IMR-90 (cell line): ENCODE results near the gene NOTO. TPM values are rescaled to one million over a fixed set of nuclear protein-coding genes. Genes with fewer than 3 reads are reported as not detected.

ENCODE experiments used
- ATAC-seq: fragments of 200-7000 bp; cut with Tn5 transposase; 2 replicates; pipeline ENCODE4 v1.9.1; 2020; ENCODE audit warnings: low read depth, mild to moderate bottlenecking, moderate library complexity
- BruUV-seq: library from RNA; stranded (reverse); fragments of 400-500 nt; replicated peaks from 2 replicates; lab custom pipeline; 2021; lab: Mats Ljungman, UMichigan
- CTCF ChIA-PET: fragments of 300-600 bp; formaldehyde crosslinking; extraction: SDS; loops from one replicate; lab custom pipeline; 2021; ENCODE audit warnings: antibody characterized with exemption; lab: Yijun Ruan, JAX
- POLR2A ChIA-PET: fragments of 300-600 bp; sonication (Branson Sonifier 250); formaldehyde crosslinking; loops from one replicate; lab custom pipeline; 2022; ENCODE audit warnings: antibody characterized with exemption; ENCODE audit not compliant: unreplicated experiment; lab: Charles Lee
- DNase-seq: peaks from one replicate; pipeline ENCODE4 v3.0.0; 2013
- H2AFZ ChIP-seq: replicated peaks from 2 replicates; pipeline ENCODE3; 2013; ENCODE audit warnings: low read length, mild to moderate bottlenecking; ENCODE audit not compliant: poor library complexity
- H2AK5ac ChIP-seq: 2 replicates; pipeline ENCODE4 v1.6.1; 2013; ENCODE audit warnings: low read depth, low read length, inconsistent platforms
- H2AK9ac ChIP-seq: replicated peaks from 2 replicates; pipeline ENCODE3; 2013; ENCODE audit warnings: mild to moderate bottlenecking, low read depth, low read length, moderate library complexity; ENCODE audit not compliant: poor library complexity
- H2BK120ac ChIP-seq: 2 replicates; pipeline ENCODE4 v1.6.1; 2013; ENCODE audit warnings: low read depth, low read length, inconsistent platforms
- H2BK15ac ChIP-seq: 3 replicates; pipeline ENCODE4 v1.6.1; 2013; ENCODE audit warnings: low read depth, low read length, inconsistent platforms
- H2BK20ac ChIP-seq: 2 replicates; pipeline ENCODE4 v1.6.1; 2013; ENCODE audit warnings: low read depth, mild to moderate bottlenecking, inconsistent platforms, low read length, moderate library complexity
- H2BK5ac ChIP-seq: 2 replicates; pipeline ENCODE4 v1.6.1; 2013; ENCODE audit warnings: mild to moderate bottlenecking, low read depth, low read length, inconsistent platforms; ENCODE audit not compliant: poor library complexity, severe bottlenecking
- H3K14ac ChIP-seq: replicated peaks from 2 replicates; pipeline ENCODE4 v1.6.1; 2013; ENCODE audit warnings: low read depth, low read length, inconsistent platforms
- H3K18ac ChIP-seq: 2 replicates; pipeline ENCODE4 v1.6.1; 2013; ENCODE audit warnings: low read depth, low read length, control low read depth
- H3K23ac ChIP-seq: 2 replicates; pipeline ENCODE4 v1.6.1; 2013; ENCODE audit warnings: low read depth, low read length, inconsistent platforms
- H3K27ac ChIP-seq: 2 replicates; pipeline ENCODE4 v1.5.1; 2013; ENCODE audit warnings: mild to moderate bottlenecking, control low read depth, low read length; ENCODE audit not compliant: insufficient read depth
- H3K27me3 ChIP-seq: 2 replicates; pipeline ENCODE4 v1.6.1; 2013; ENCODE audit warnings: low read length; ENCODE audit not compliant: control insufficient read depth, insufficient read depth
- H3K36me3 ChIP-seq: 2 replicates; pipeline ENCODE4 v1.6.1; 2013; ENCODE audit warnings: low read length, mixed read lengths; ENCODE audit not compliant: control insufficient read depth, insufficient read depth
- H3K4ac ChIP-seq: 2 replicates; pipeline ENCODE4 v1.6.1; 2013; ENCODE audit warnings: low read depth, low read length, inconsistent platforms
- H3K4me1 ChIP-seq: 2 replicates; pipeline ENCODE4 v1.6.1; 2013; ENCODE audit warnings: low read length, mixed read lengths; ENCODE audit not compliant: control insufficient read depth, insufficient read depth
- H3K4me2 ChIP-seq: 2 replicates; pipeline ENCODE4 v1.6.1; 2013; ENCODE audit warnings: low read depth, mild to moderate bottlenecking, control low read depth, low read length, moderate library complexity
- H3K4me3 ChIP-seq: 2 replicates; pipeline ENCODE4 v1.5.1; 2013; ENCODE audit warnings: low read depth, mild to moderate bottlenecking, control low read depth, low read length, moderate library complexity; ENCODE audit not compliant: insufficient read depth
- H3K56ac ChIP-seq: 2 replicates; pipeline ENCODE4 v1.6.1; 2013; ENCODE audit warnings: low read length, inconsistent platforms; ENCODE audit not compliant: insufficient read depth; ENCODE audit errors: extremely low read depth
- H3K79me1 ChIP-seq, 2 experiments: 2 replicates each; pipeline ENCODE4 v1.6.1; 2013; ENCODE audit warnings: low read length in 2 of 2, inconsistent platforms in 1 of 2, low read depth in 1 of 2
- H3K9ac ChIP-seq: 2 replicates; pipeline ENCODE4 v1.6.1; 2013; ENCODE audit warnings: low read depth, low read length, control low read depth
- H3K9me1 ChIP-seq: 2 replicates; pipeline ENCODE4 v1.6.1; 2013; ENCODE audit warnings: low read length, inconsistent platforms; ENCODE audit not compliant: insufficient read depth
- H3K9me3 ChIP-seq: 2 replicates; pipeline ENCODE4 v1.6.1; 2013; ENCODE audit warnings: low read length; ENCODE audit not compliant: control insufficient read depth, insufficient read depth
- H4K20me1 ChIP-seq: 2 replicates; pipeline ENCODE4 v1.6.1; 2013; ENCODE audit warnings: low read length, inconsistent platforms; ENCODE audit not compliant: insufficient read depth
- H4K5ac ChIP-seq: 2 replicates; pipeline ENCODE4 v1.6.1; 2013; ENCODE audit warnings: mild to moderate bottlenecking, low read depth, low read length, control low read depth
- H4K8ac ChIP-seq, 2 experiments: 2 replicates each; pipeline ENCODE4 v1.6.1; 2013; ENCODE audit warnings: low read depth in 2 of 2, low read length in 2 of 2, control low read depth in 1 of 2, inconsistent platforms in 1 of 2
- H4K91ac ChIP-seq: 2 replicates; pipeline ENCODE4 v1.6.1; 2013; ENCODE audit warnings: low read depth, low read length, inconsistent platforms; ENCODE audit not compliant: insufficient read depth
- BHLHE40 ChIP-seq: fragments of 150-350 bp; IDR thresholded peaks from 2 replicates; pipeline ENCODE4 v1.6.1; 2016; ENCODE audit warnings: mild to moderate bottlenecking, low read depth, low read length
- CEBPB ChIP-seq: IDR thresholded peaks from 2 replicates; pipeline ENCODE4 v1.6.1; 2012; ENCODE audit warnings: low read depth, low read length, improper control_type of control experiment
- CHD1 ChIP-seq: IDR thresholded peaks from 2 replicates; pipeline ENCODE4 v1.6.1; 2012; ENCODE audit warnings: low read depth, low read length, improper control_type of control experiment
- CTCF ChIP-seq: conservative IDR thresholded peaks from 2 replicates; pipeline ENCODE4 v1.5.1; 2012; ENCODE audit warnings: mild to moderate bottlenecking, low read depth, low read length, improper control_type of control experiment
- ELK1 ChIP-seq: fragments of 150-350 bp; IDR thresholded peaks from 2 replicates; pipeline ENCODE4 v1.6.1; 2016; ENCODE audit warnings: low read depth, mild to moderate bottlenecking, low read length, moderate library complexity, borderline replicate concordance
- FOS ChIP-seq: fragments of 150-350 bp; IDR thresholded peaks from 2 replicates; pipeline ENCODE4 v1.6.1; 2016; ENCODE audit warnings: low read depth, low read length
- MAFK ChIP-seq: IDR thresholded peaks from 2 replicates; pipeline ENCODE4 v1.6.1; 2012; ENCODE audit warnings: low read depth, low read length, improper control_type of control experiment
- MAZ ChIP-seq: IDR thresholded peaks from 2 replicates; pipeline ENCODE4 v1.6.1; 2012; ENCODE audit warnings: low read depth, mild to moderate bottlenecking, low read length, improper control_type of control experiment, moderate library complexity, borderline replicate concordance
- MXI1 ChIP-seq: IDR thresholded peaks from 2 replicates; pipeline ENCODE4 v1.6.1; 2012; ENCODE audit warnings: low read depth, mild to moderate bottlenecking, low read length, moderate library complexity, borderline replicate concordance
- NFE2L2 ChIP-seq: fragments of 150-350 bp; IDR thresholded peaks from 2 replicates; pipeline ENCODE4 v1.6.1; 2016; ENCODE audit warnings: low read depth, mild to moderate bottlenecking, low read length
- POLR2A ChIP-seq: IDR thresholded peaks from 2 replicates; pipeline ENCODE4 v1.6.1; 2012; ENCODE audit warnings: mild to moderate bottlenecking, low read depth, low read length
- RAD21 ChIP-seq: IDR thresholded peaks from 2 replicates; pipeline ENCODE4 v1.6.1; 2012; ENCODE audit warnings: low read length, improper control_type of control experiment
- RCOR1 ChIP-seq: IDR thresholded peaks from 2 replicates; pipeline ENCODE4 v1.6.1; 2012; ENCODE audit warnings: mild to moderate bottlenecking, low read length, improper control_type of control experiment; ENCODE audit not compliant: insufficient replicate concordance
- RFX5 ChIP-seq: IDR thresholded peaks from 2 replicates; pipeline ENCODE4 v1.8.0; 2012; ENCODE audit warnings: low read depth, mild to moderate bottlenecking, low read length, moderate library complexity
- SMC3 ChIP-seq: fragments of 150-350 bp; IDR thresholded peaks from 2 replicates; pipeline ENCODE4 v1.6.1; 2016; ENCODE audit warnings: low read depth, mild to moderate bottlenecking, antibody characterized with exemption, low read length, moderate library complexity
- USF2 ChIP-seq: fragments of 150-350 bp; IDR thresholded peaks from 2 replicates; pipeline ENCODE4 v1.6.1; 2017; ENCODE audit warnings: mild to moderate bottlenecking, antibody characterized with exemption, low read length, low read depth
- WGBS, 2 experiments: methylation state at CpG; one replicate each; pipeline versions ENCODE4 v1.1.5 to v1.1.7; 2013; ENCODE audit warnings: missing lambda C conversion rate in 2 of 2; ENCODE audit not compliant: insufficient read length in 1 of 2; ENCODE audit errors: extremely low coverage in 2 of 2; 5-methylcytosine and 5-hydroxymethylcytosine counted together
- dilution Hi-C: fragments of 300-500 bp; cut with HindIII; formaldehyde crosslinking; loops from one replicate; pipeline ENCODE4 v1.14.3; 2018; ENCODE audit warnings: low sequenced_read_pairs; ENCODE audit not compliant: unreplicated experiment
- in situ Hi-C: fragments of 300-500 bp; cut with MboI; formaldehyde crosslinking; loops from 3 replicates; pipeline ENCODE4 v1.14.3; 2019; ENCODE audit warnings: low sequenced_read_pairs, inconsistent platforms, mixed read lengths
- intact Hi-C: fragments of 100-400 bp; cut with micrococcal nuclease; formaldehyde crosslinking; loops from 2 replicates; pipeline ENCODE4 v1.10.0; 2022
- polyA plus RNA-seq, 3 experiments: library from polyadenylated mRNA; depleted of rRNA; stranded (reverse); fragments of >200 nt; gene quantifications; 2 replicates each; pipeline ENCODE4 v1.2.3, GENCODE V29; 2012; ENCODE audit warnings: low replicate concordance in 1 of 3
- total RNA-seq: library from RNA; depleted of rRNA; stranded (reverse); fragments of >200 nt; gene quantifications from 2 replicates; pipeline ENCODE4 v1.2.3, GENCODE V29; 2012

The NOTO gene
- total and polyA plus RNA-seq, 2 of the 4 experiments (the other 2 are of a cell fraction): not detected

- H3K4ac ChIP-seq: no peak overlapping the region
- CTCF ChIA-PET: no interaction called here
- no peak overlapping the region for H3K27ac ChIP-seq
- no peak overlapping the region for H3K9ac ChIP-seq
- H4K91ac ChIP-seq: no peak overlapping the region
- H4K20me1 ChIP-seq: peaks cover 74% of the 10 kb centered on the region
- H3K4me2 ChIP-seq: no peak overlapping the region
- H2AFZ ChIP-seq: no peak overlapping the region
- BruUV-seq: no TSS peak
- TF ChIP-seq FOS (no peak), CEBPB (no peak), USF2 (no peak), MAZ (no peak), ELK1 (no peak), MXI1 (no peak), POLR2A (no peak), RFX5 (no peak), RCOR1 (no peak), BHLHE40 (no peak), NFE2L2 (no peak), CHD1 (no peak), RAD21 (no peak), SMC3 (no peak), CTCF (no peak), MAFK (no peak)
- dilution Hi-C loops (no loop called here), in situ Hi-C loops (no loop called here), intact Hi-C loops (no loop called here)
- POLR2A ChIA-PET: no interaction called here
- H2BK20ac ChIP-seq: no peak overlapping the region
- WGBS, 2 experiments: 100% methylated on average over 1 of the region's 1 CpG; no CpG with 5 or more reads in 1 of the 2 experiments
- no peak overlapping the region for H3K14ac ChIP-seq
- no peak overlapping the region for H4K8ac ChIP-seq
- no peak overlapping the region for H3K23ac ChIP-seq
- DNase-seq (no peak), ATAC-seq (no peak)
- peaks cover 3% of the 10 kb centered on the region for H3K4me1 ChIP-seq
- no peak overlapping the region for H3K18ac ChIP-seq
- no peak overlapping the region for H2AK9ac ChIP-seq
- peaks cover 25% of the 10 kb centered on the region for H3K36me3 ChIP-seq
- peaks cover 10% of the 10 kb centered on the region for H3K9me1 ChIP-seq
- H3K27me3 ChIP-seq: no peaks in the 10 kb centered on the region
- no peak overlapping the region for H2BK15ac ChIP-seq
- H4K5ac ChIP-seq: no peak overlapping the region
- no peak overlapping the region for H3K4me3 ChIP-seq
- no peak overlapping the region for H3K56ac ChIP-seq
- H3K9me3 ChIP-seq: no peaks in the 10 kb centered on the region
- peaks cover 27 to 70% of the 10 kb centered on the region in 2 experiments for H3K79me1 ChIP-seq
- no peak overlapping the region for H2BK120ac ChIP-seq
- H2BK5ac ChIP-seq: no peak overlapping the region
- no peak overlapping the region for H2AK5ac ChIP-seq
Observed at GRCh38 chr2:73238976-73239375, 36.6 kb downstream of the NOTO start.
